H54 (cell line): ENCODE data around the gene NCKAP5L.
A peak's percentile ranks its signal among the peaks of the same experiment; 100 is the strongest.

Experiments
- DNase-seq: peaks from one replicate; pipeline ENCODE4 v3.0.0; 2011; ENCODE audit warnings: low spot score, mixed read lengths; ENCODE audit not compliant: insufficient read length
- FAIRE-seq: peaks from 3 replicates; lab custom pipeline; 2011; peaks lifted over from hg19 to GRCh38; lab: Jason Lieb, UNC
- POLR2A ChIP-seq: IDR thresholded peaks from 2 replicates; pipeline ENCODE4 v1.6.1; 2011; ENCODE audit warnings: low read depth, mild to moderate bottlenecking, low read length

The NCKAP5L gene

GRCh38 chr12:49761677-49762467 is 66.3 kb downstream of the NCKAP5L start:
- no peak for TF ChIP-seq POLR2A
- DNase-seq (no peak), FAIRE-seq (no peak)

- no peak for TF ChIP-seq POLR2A
- FAIRE-seq (no peak), DNase-seq (no peak)
These were observed 77.2 kb downstream of the NCKAP5L start for GRCh38 chr12:49750996-49751393.

DNA sequence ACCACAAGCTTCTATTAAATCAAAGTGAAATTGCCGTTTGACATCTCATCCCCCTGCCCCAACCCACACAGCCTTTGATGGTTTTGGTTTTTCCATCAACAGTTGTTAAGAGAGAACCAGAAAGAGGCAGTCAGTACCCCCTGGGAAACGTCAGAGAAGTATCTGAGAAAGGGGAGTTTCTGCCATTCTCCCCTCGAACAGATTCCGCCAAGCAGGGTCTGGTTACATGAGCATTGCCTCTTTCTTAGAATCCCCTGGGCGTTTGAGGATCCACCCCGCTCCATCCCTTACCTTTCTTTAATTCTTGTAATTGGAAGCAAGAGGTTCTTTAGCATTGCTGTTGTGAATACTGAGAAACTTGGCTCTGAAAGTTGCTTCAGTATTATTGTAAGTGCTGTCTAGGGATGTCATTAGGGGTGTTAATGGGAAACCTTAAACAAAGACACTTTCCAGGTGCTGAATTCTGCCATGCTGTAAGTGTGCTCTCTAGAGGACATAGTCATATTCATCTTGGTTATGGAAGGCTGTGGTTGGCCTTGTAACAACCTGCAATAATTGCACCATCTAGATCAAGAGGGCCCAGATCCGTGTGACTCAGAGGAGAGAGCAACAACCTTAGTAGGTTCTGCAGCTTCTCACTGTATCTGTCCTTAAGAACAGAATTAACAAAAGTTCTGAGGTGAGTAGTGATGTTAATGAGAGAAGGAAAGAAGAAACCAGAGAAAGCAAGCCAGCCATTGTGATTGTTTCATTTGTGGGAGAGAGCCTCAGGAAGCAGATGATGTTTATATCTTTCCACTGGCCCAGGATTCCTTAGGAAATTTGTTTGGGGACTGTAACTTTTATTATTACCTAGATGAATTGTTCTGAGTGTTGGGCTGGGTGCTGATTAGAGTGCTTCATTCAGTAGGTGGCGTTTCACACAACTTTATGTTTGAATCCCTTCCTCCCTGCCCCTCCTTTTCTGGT is 77.9 kb downstream of the NCKAP5L start:
- DNase-seq (no peak), FAIRE-seq (peak; percentile 78)
- no peak for TF ChIP-seq POLR2A

DNA sequence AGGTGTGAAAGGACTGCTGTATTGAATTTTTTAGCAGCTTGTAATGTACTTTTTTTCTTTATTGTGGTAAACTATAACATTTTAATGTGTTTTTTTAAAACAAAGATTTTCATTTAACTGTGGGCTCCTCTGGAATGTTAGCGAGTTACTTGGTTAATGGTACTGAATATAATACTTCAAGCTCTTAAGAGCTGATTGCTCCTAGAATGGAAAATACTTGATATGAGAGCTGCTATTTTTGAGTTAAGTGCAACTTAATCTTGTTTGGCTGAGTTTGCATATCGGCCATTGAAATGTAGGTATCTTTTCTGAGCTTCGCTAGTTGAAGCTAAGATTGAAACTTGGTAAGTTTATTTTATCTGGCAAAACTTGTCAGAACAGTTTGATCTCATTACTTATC is 79.4 kb downstream of the NCKAP5L start:
- DNase-seq, result no peak
- no peak for TF ChIP-seq POLR2A
- FAIRE-seq, result peak; percentile 23

DNA sequence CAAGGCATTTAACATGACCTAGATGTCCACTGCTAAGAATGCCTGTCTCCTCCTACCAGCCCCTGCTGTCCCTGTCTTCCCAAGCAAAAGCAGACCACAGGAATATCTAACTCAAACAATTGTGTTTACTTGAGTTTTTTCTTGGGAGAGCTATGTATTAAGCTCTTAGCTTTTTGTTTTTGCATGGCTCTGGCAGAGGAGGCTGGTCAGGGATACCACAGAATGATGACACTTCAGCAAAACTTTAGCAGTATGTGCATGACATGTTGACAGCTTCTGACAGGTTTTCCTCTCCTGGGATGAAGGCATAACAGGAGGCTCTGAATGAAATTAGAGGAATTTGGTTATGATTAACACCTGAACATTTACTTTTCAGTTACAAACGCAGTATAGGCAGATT is 79.9 kb downstream of the NCKAP5L start:
- DNase-seq (no peak), FAIRE-seq (no peak)
- no peak for TF ChIP-seq POLR2A

GRCh38 chr12:49744363-49744885 is 83.8 kb downstream of the NCKAP5L start:
- no peak for TF ChIP-seq POLR2A
- DNase-seq (no peak), FAIRE-seq (no peak)

DNA sequence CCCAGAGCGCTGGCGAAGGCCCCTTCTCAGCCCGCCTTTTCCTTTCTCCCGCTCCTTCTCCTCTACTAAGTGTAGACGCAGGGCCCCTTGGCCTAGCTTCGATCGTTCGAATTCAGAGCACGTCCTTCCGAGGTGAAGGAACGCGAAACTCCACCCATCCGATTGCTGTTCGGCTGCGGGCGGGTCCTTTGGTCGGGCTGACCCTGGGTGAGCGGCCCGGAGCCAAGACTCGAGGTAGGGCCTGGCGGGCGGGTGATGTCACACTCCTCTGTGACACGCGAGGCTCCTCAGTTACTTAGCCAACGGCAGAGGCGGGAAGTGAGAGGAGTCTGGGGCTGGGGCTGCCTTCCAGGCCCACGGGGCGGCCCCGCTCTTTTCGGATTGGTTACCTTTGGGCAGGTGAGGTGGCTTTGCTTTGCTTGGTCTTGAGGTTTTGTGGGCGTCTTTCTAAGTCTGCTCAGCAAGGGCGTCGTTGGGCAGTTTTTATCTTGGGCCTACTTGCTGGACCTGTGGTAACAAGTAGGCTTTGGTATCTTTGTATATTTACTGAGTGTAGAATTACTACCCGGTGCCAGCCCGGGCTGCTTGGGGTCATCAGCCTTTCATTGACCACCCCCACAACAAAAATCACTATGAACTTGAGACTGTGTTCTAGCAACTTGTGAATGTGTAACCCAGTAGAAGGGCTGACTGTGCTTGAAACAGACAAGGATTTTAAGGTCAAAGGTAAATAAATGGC is 86.2 kb downstream of the NCKAP5L start:
- DNase-seq (peak; percentile 57), FAIRE-seq (no peak)
- 0 out of 2 replicates have a peak, but pooled peaks have one; percentile 7 for TF ChIP-seq POLR2A
